Lower lobe of right lung (tissue), 2 donors: ENCODE measurements around the gene IFT81. TPM values are rescaled to one million over a fixed set of nuclear protein-coding genes. Genes with fewer than 3 reads are reported as not detected.

Experiments used
- ATAC-seq, 2 donors: fragments of 200-7000 bp; cut with Tn5 transposase; one replicate each; pipeline ENCODE4 v1.9.1; 2020 to 2022; ENCODE audit warnings: mild to moderate bottlenecking in 2 of 2, moderate library complexity in 2 of 2
- DNase-seq: peaks from one replicate; pipeline ENCODE4 v3.0.0-alpha.2; 2020
- H3K27ac ChIP-seq: fragments of 200-600 bp; one replicate; pipeline ENCODE4 v1.8.0; 2022
- H3K27me3 ChIP-seq: fragments of 200-600 bp; one replicate; pipeline ENCODE4 v1.8.0; 2022; ENCODE audit warnings: low read depth
- H3K36me3 ChIP-seq: fragments of 200-600 bp; one replicate; pipeline ENCODE4 v1.8.0; 2022; ENCODE audit warnings: mild to moderate bottlenecking
- H3K4me1 ChIP-seq: fragments of 200-600 bp; one replicate; pipeline ENCODE4 v1.8.0; 2022
- H3K4me3 ChIP-seq: fragments of 200-600 bp; one replicate; pipeline ENCODE4 v1.8.0; 2022; ENCODE audit warnings: mild to moderate bottlenecking
- H3K9me3 ChIP-seq: fragments of 200-600 bp; one replicate; pipeline ENCODE4 v1.8.0; 2022
- intact Hi-C: fragments of 100-400 bp; cut with DNase I; formaldehyde crosslinking; loops from one replicate; pipeline ENCODE4 v1.11.0; 2022
- long read RNA-seq: library from polyadenylated mRNA; unstranded; transcript quantifications from one replicate; pipeline ENCODE4 v2.0.0, GENCODE V29; 2021
- total RNA-seq: library from RNA; stranded (reverse); fragmentation: NEBNext Ultra II Directional; extraction: Animal tissue kit (Norgen Biotek cat#: 25700); gene quantifications from one replicate; pipeline ENCODE4 v1.2.1, GENCODE V29; 2021
- TF ChIP-seq, protein P1 (sequence below): fragments of 200-600 bp; IDR thresholded peaks from one replicate; pipeline ENCODE4 v1.8.0; 2022; ENCODE audit warnings: antibody characterized with exemption, mild to moderate bottlenecking
- donor health status: DM: no; HTN: yes; CAD: no; lungs with severe emphysema.

Gene IFT81, protein sequence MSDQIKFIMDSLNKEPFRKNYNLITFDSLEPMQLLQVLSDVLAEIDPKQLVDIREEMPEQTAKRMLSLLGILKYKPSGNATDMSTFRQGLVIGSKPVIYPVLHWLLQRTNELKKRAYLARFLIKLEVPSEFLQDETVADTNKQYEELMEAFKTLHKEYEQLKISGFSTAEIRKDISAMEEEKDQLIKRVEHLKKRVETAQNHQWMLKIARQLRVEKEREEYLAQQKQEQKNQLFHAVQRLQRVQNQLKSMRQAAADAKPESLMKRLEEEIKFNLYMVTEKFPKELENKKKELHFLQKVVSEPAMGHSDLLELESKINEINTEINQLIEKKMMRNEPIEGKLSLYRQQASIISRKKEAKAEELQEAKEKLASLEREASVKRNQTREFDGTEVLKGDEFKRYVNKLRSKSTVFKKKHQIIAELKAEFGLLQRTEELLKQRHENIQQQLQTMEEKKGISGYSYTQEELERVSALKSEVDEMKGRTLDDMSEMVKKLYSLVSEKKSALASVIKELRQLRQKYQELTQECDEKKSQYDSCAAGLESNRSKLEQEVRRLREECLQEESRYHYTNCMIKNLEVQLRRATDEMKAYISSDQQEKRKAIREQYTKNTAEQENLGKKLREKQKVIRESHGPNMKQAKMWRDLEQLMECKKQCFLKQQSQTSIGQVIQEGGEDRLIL
- total RNA-seq, result 12.5 TPM
- long read RNA-seq, transcript IFT81-209 (19 exons, 2,710 nt), result major isoform, 6 of 14 reads
- long read RNA-seq, partial matches to known transcripts, result 2 of 14 reads
- long read RNA-seq, other reads (novel, unspliced or antisense), result 5 of 14 reads

DNA sequence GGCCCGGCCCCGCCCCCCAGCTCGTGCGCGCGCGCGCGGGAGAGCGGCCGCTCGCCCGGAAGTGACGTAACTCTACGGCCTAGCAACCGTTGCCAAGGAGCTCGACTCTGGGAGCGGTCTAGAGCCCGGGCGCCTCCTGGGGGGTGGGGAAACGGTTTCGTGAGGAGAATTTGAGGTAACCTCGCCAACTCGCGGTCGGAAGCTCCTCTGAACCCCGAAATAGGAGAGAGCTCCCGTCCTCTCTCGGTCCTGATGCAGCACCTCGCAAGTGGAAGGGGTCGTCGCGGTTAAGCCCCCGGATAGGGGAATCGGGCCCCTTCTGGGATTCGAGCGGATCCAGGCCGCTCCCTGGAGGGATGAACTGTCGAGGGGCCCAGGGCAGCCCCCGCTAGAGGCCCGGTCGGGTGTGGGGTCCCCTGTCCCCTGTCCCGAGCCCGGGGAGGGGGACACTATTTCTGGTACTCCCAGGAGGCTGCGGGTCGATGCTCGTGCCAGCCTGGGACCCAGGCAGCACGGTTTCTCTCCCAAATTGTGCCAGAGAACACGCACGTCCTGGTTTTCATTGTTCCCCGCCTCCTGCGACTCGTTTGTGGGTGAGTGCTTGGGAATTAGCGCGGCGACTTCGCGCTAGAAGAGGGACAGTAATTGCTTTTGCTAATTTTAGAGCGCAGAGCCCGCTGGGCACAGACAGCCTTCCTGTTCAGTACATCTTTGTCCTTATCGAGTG, at the start of gene IFT81:
TSS of gene IFT81 (plus strand) at position 89 of the 727 bp plus-strand sequence. CDS start 3,024 bp downstream, outside the sequence.
- peaks cover 14% of the 10 kb centered on the region for H3K4me1 ChIP-seq
- intact Hi-C loops, result no loop called here
- TF ChIP-seq, protein P1, sequence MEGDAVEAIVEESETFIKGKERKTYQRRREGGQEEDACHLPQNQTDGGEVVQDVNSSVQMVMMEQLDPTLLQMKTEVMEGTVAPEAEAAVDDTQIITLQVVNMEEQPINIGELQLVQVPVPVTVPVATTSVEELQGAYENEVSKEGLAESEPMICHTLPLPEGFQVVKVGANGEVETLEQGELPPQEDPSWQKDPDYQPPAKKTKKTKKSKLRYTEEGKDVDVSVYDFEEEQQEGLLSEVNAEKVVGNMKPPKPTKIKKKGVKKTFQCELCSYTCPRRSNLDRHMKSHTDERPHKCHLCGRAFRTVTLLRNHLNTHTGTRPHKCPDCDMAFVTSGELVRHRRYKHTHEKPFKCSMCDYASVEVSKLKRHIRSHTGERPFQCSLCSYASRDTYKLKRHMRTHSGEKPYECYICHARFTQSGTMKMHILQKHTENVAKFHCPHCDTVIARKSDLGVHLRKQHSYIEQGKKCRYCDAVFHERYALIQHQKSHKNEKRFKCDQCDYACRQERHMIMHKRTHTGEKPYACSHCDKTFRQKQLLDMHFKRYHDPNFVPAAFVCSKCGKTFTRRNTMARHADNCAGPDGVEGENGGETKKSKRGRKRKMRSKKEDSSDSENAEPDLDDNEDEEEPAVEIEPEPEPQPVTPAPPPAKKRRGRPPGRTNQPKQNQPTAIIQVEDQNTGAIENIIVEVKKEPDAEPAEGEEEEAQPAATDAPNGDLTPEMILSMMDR, result no peak
- DNase-seq (peak; percentile 95), ATAC-seq (peak; percentile 98 to 99)
- no peaks in the 10 kb centered on the region for H3K9me3 ChIP-seq
- H3K36me3 ChIP-seq, result peaks cover 5% of the 10 kb centered on the region
- peak within 1 kb of the TSS; percentile 90 for H3K27ac ChIP-seq
- H3K27me3 ChIP-seq, result no peaks in the 10 kb centered on the region
- peak within 1 kb of the TSS; percentile 86 for H3K4me3 ChIP-seq

DNA sequence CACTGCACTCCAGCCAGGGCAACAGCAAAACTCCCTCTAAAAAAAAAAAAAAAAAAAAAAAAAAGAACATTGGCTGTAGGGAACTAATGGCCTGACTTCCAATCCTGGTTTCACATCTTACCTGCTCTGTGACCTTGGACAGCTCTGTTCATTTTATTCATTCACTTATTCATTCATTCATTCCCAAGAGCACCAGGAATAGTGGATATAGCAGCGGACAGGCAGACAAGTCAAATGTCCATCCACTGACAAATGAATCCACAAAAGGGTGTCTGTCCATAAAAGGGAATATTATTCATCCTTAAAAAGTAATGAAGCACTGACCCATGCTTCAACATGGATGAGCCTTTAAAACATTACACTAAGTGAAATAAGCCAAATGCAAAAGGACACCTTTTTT, 48.3 kb upstream of the IFT81 start:
- intact Hi-C loops, result no loop called here
- Histone ChIP-seq H3K4me3 (no peak overlapping the region), H3K36me3 (no peaks in the 10 kb centered on the region), H3K27me3 (no peaks in the 10 kb centered on the region), H3K27ac (no peak overlapping the region), H3K9me3 (no peaks in the 10 kb centered on the region), H3K4me1 (peaks cover 26% of the 10 kb centered on the region)
- DNase-seq (no peak), ATAC-seq (no peak)
- TF ChIP-seq, protein P1, result no peak

GRCh38 chr12:110077800-110078199, 46.4 kb upstream of the IFT81 start:
- Histone ChIP-seq H3K9me3 (no peaks in the 10 kb centered on the region), H3K27ac (no peak overlapping the region), H3K36me3 (no peaks in the 10 kb centered on the region), H3K4me3 (no peak overlapping the region), H3K27me3 (no peaks in the 10 kb centered on the region), H3K4me1 (peaks cover 24% of the 10 kb centered on the region)
- intact Hi-C loops, result no loop called here
- DNase-seq (no peak), ATAC-seq (no peak)
- TF ChIP-seq, protein P1, result no peak

- peak overlapping the region; percentile 36 for H3K4me3 ChIP-seq
Observed at GRCh38 chr12:110079477-110080400, 44.4 kb upstream of the IFT81 start.

More at GRCh38 chr12:110079477-110080400, 44.4 kb upstream of the IFT81 start:
- DNase-seq (peak; percentile 80), ATAC-seq (peak; percentile 89)
- no peaks in the 10 kb centered on the region for H3K27me3 ChIP-seq
- TF ChIP-seq, protein P1, result no peak
- peaks cover 14% of the 10 kb centered on the region for H3K4me1 ChIP-seq
- peak overlapping the region; percentile 82 for H3K27ac ChIP-seq
- H3K9me3 ChIP-seq, result no peaks in the 10 kb centered on the region
- intact Hi-C loops, result no loop called here
- H3K36me3 ChIP-seq, result no peaks in the 10 kb centered on the region
